ENCODE data around the gene JPH3. TPM values are rescaled to one million over a fixed set of nuclear protein-coding genes. Genes with fewer than 3 reads are reported as not detected.

The JPH3 gene
- total RNA-seq, 4 donors from 2014 or later = 0.39 TPM; not detected in 3

- TF ChIP-seq CTCF (IDR thresholded peaks at IDR 0.05) = no peak
- no peak for TF ChIP-seq POLR2A (IDR thresholded peaks at IDR 0.05)
- no peak for TF ChIP-seq EP300 (IDR thresholded peaks at IDR 0.05)
- Histone ChIP-seq H3K27ac (no peak overlapping the region), H3K36me3 (no peaks in the 10 kb centered on the region), H3K27me3 (peaks cover 0 to 35% of the 10 kb centered on the region in 2 donors), H3K4me3 (no peak overlapping the region), H3K9me3 (peaks cover 0 to 6% (median 0%) of the 10 kb centered on the region in 4 donors), H3K4me1 (peaks cover 0 to 5% (median 0%) of the 10 kb centered on the region in 4 donors)
- 65 to 73% methylated on average over 9 of the region's 9 CpGs for WGBS, 2 donors
- no peak for DNase-seq (ENCODE audit: low spot score in 2 of 2)
These were observed 43.5 kb downstream of the JPH3 start for GRCh38 chr16:87645802-87646201.

GRCh38 chr16:87647431-87648185, 45.3 kb downstream of the JPH3 start:
- whole genome bisulfite sequencing, 2 donors = 76 to 88% methylated on average over 12 to 31 of the region's 33 CpGs

GRCh38 chr16:87648236-87648635, 45.9 kb downstream of the JPH3 start:
- Histone ChIP-seq H3K9me3 (peaks cover 0 to 6% (median 0%) of the 10 kb centered on the region in 4 donors), H3K27me3 (peaks cover 0 to 30% of the 10 kb centered on the region in 2 donors), H3K4me1 (peaks cover 0 to 5% (median 0%) of the 10 kb centered on the region in 4 donors), H3K4me3 (no peak overlapping the region), H3K27ac (no peak overlapping the region), H3K36me3 (no peaks in the 10 kb centered on the region)
- TF ChIP-seq POLR2A (IDR thresholded peaks at IDR 0.05) = no peak
- no peak for TF ChIP-seq CTCF (IDR thresholded peaks at IDR 0.05)
- 45 to 52% methylated on average over 17 to 23 of the region's 23 CpGs for WGBS, 2 donors
- DNase-seq (ENCODE audit: low spot score in 2 of 2) = no peak

More at GRCh38 chr16:87647431-87648185, 45.3 kb downstream of the JPH3 start:
- peaks cover 0 to 6% (median 0%) of the 10 kb centered on the region in 4 donors for H3K9me3 ChIP-seq
- no peak for DNase-seq (ENCODE audit: low spot score in 2 of 2)
- peaks cover 0 to 30% of the 10 kb centered on the region in 2 donors for H3K27me3 ChIP-seq
- no peaks in the 10 kb centered on the region for H3K36me3 ChIP-seq
- peaks cover 0 to 5% (median 0%) of the 10 kb centered on the region in 4 donors for H3K4me1 ChIP-seq
- no peak overlapping the region for H3K27ac ChIP-seq
- no peak overlapping the region for H3K4me3 ChIP-seq
- no peak for TF ChIP-seq CTCF (IDR thresholded peaks at IDR 0.05)
- no peak for TF ChIP-seq EP300 (IDR thresholded peaks at IDR 0.05)
- TF ChIP-seq POLR2A (IDR thresholded peaks at IDR 0.05) = no peak

- DNase-seq (ENCODE audit: low spot score in 2 of 2) = no peak
- H3K4me1 ChIP-seq = peaks cover 0 to 5% (median 0%) of the 10 kb centered on the region in 4 donors
- WGBS, 2 donors = 78 to 85% methylated on average over 22 of the region's 29 CpGs
These were observed 46.6 kb downstream of the JPH3 start for GRCh38 chr16:87648698-87649487.

More at GRCh38 chr16:87648698-87649487, 46.6 kb downstream of the JPH3 start:
- H3K9me3 ChIP-seq = peaks cover 0 to 6% (median 0%) of the 10 kb centered on the region in 4 donors
- H3K4me3 ChIP-seq = no peak overlapping the region
- no peak overlapping the region for H3K27ac ChIP-seq
- TF ChIP-seq CTCF (IDR thresholded peaks at IDR 0.05) (no peak), EP300 (IDR thresholded peaks at IDR 0.05) (no peak), POLR2A (IDR thresholded peaks at IDR 0.05) (no peak)
- H3K36me3 ChIP-seq = no peaks in the 10 kb centered on the region
- peaks cover 0 to 30% of the 10 kb centered on the region in 2 donors for H3K27me3 ChIP-seq

Measured in tibial nerve (tissue), 4 donors.